OCI-LY3 (cell line): ENCODE data around the gene GJA8.
"Not testable (repeated sequence)": the region's sequence is repeated elsewhere in the genome, so short reads cannot be mapped to it uniquely, and the experiment has no call there.

Experiments used
- CTCF ChIP-seq: fragments of 200-600, 300-600 bp; sonication (generic); IDR thresholded peaks from 2 replicates; pipeline ENCODE4 v1.5.1; 2014; ENCODE audit warnings: antibody characterized with exemption, low read length, low read depth
- EZH2phosphoT487 ChIP-seq: fragments of 200-600 bp; shearing (Covaris generic); IDR thresholded peaks from 2 replicates; pipeline ENCODE4 v1.6.1; 2018; ENCODE audit warnings: antibody characterized with exemption, mixed run types, low read depth

GRCh38 chr1:147854989-147855388 is 47.6 kb upstream of the GJA8 start:
- TF ChIP-seq CTCF, EZH2phosphoT487: not testable (repeated sequence)
